Panc1 (cell line): ENCODE measurements around the gene CCT6A. TPM values are rescaled to one million over a fixed set of nuclear protein-coding genes. Genes with fewer than 3 reads are reported as not detected.
A peak's percentile ranks its signal among the peaks of the same experiment; 100 is the strongest.

Experiments used
- ATAC-seq: fragments of 200-7000 bp; cut with Tn5 transposase; 2 replicates; pipeline ENCODE4 v1.9.1; 2020; ENCODE audit warnings: mild to moderate bottlenecking, moderate library complexity
- BruUV-seq: library from RNA; stranded (reverse); fragments of 400-500 nt; replicated peaks from 2 replicates; lab custom pipeline; 2021; lab: Mats Ljungman, UMichigan
- CTCF ChIA-PET: fragments of 300-600 bp; sonication (Branson Sonifier 250); formaldehyde crosslinking; loops from one replicate; lab custom pipeline; 2022; ENCODE audit warnings: antibody characterized with exemption; lab: Charles Lee
- POLR2A ChIA-PET: fragments of 300-600 bp; sonication (Branson Sonifier 250); formaldehyde crosslinking; loops from one replicate; lab custom pipeline; 2022; ENCODE audit warnings: antibody characterized with exemption; lab: Charles Lee
- DNase-seq: peaks from one replicate; pipeline ENCODE4 v3.0.0-alpha.2; 2010; ENCODE audit warnings: low read depth, low spot score
- H3K27ac ChIP-seq: 2 replicates; pipeline ENCODE4 v1.5.1; 2011; ENCODE audit warnings: mild to moderate bottlenecking, low read length, inconsistent platforms
- H3K27me3 ChIP-seq: fragments of 200-500 bp; sonication (Bioruptor generic); 2 replicates; pipeline ENCODE4 v1.6.0; 2014; ENCODE audit warnings: low read length, inconsistent platforms; ENCODE audit not compliant: control insufficient read depth, insufficient read depth
- H3K36me3 ChIP-seq: fragments of 200-500 bp; sonication (Bioruptor generic); 2 replicates; pipeline ENCODE4 v1.5.1; 2014; ENCODE audit warnings: inconsistent platforms, mild to moderate bottlenecking, low read length, moderate library complexity; ENCODE audit not compliant: control insufficient read depth, insufficient read depth
- H3K4me1 ChIP-seq: 2 replicates; pipeline ENCODE4 v1.5.1; 2011; ENCODE audit warnings: inconsistent platforms, mild to moderate bottlenecking, low read length, moderate library complexity; ENCODE audit not compliant: control insufficient read depth, insufficient read depth
- H3K4me3 ChIP-seq, 2 experiments: 2 replicates each; pipeline ENCODE4 v1.5.1; 2011 to 2012; ENCODE audit warnings: low read depth in 2 of 2, low read length in 2 of 2, mild to moderate bottlenecking in 2 of 2, inconsistent platforms in 1 of 2, moderate library complexity in 1 of 2
- H3K9me3 ChIP-seq: fragments of 200-500 bp; sonication (Bioruptor generic); 2 replicates; pipeline ENCODE4 v1.5.1; 2014; ENCODE audit warnings: low read depth, mild to moderate bottlenecking, inconsistent platforms, low read length, moderate library complexity; ENCODE audit not compliant: control insufficient read depth, insufficient read depth
- CTCF ChIP-seq: fragments of 450-650 bp; IDR thresholded peaks from 2 replicates; pipeline ENCODE4 v1.5.1; 2017; ENCODE audit warnings: mild to moderate bottlenecking
- POLR2AphosphoS5 ChIP-seq: IDR thresholded peaks from 2 replicates; pipeline ENCODE4 v1.6.1; 2012; ENCODE audit warnings: mild to moderate bottlenecking, low read depth, low read length, moderate library complexity
- REST ChIP-seq, 2 experiments: IDR thresholded peaks; 2 replicates each; pipeline ENCODE4 v1.6.1; 2011 to 2012; ENCODE audit warnings: low read depth in 2 of 2, control low read depth in 1 of 2, low read length in 1 of 2, mild to moderate bottlenecking in 1 of 2, moderate library complexity in 1 of 2; ENCODE audit not compliant: insufficient read depth in 1 of 2
- SIN3A ChIP-seq: IDR thresholded peaks from 2 replicates; pipeline ENCODE4 v1.6.1; 2012; ENCODE audit warnings: low read depth, mild to moderate bottlenecking, low read length, moderate library complexity, borderline replicate concordance; ENCODE audit not compliant: insufficient read depth
- TCF7L2 ChIP-seq: IDR thresholded peaks from 2 replicates; pipeline ENCODE4 v1.6.1; 2011; ENCODE audit warnings: mild to moderate bottlenecking, low read depth, low read length, inconsistent platforms
- in situ Hi-C: cut with HindIII; loops from 2 replicates; pipeline ENCODE4 v1.10.0; 2016; ENCODE audit warnings: low sequenced_read_pairs, low pct_unique_long_range_greater_than_20kb
- intact Hi-C: fragments of 100-400 bp; cut with micrococcal nuclease; formaldehyde crosslinking; loops from one replicate; pipeline ENCODE4 v1.10.0; 2022; ENCODE audit not compliant: unreplicated experiment
- total RNA-seq: library from RNA; stranded (reverse); gene quantifications from one replicate; pipeline ENCODE4 v1.2.1, GENCODE V29; 2021; ENCODE audit not compliant: unreplicated experiment

The CCT6A gene
- total RNA-seq, 1 experiment from 2014 or later: 324 TPM

DNA sequence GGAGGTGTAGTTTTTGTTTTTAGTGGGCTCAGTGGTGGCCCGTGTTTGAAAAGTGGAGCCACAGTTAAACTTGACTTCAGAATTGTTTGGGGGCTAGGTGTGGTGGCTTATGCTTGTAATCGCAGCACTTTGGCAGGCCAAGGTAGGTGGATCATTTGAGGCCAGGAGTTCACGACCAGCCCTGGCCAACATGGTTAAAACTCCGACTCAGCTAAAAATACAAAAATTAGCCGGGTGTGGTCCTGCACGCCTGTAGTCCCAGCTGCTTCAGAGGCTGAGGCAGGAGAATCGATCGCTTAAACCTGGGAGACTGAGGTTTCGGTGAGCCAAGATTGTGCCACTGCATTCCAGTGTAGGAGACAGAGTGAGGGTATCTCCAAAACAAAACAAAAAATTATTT lies 1.8 kb downstream of the CCT6A start:
- no peaks in the 10 kb centered on the region for H3K27me3 ChIP-seq
- H3K9me3 ChIP-seq: no peaks in the 10 kb centered on the region
- TF ChIP-seq REST (IDR thresholded peaks at IDR 0.05; ENCODE audit: insufficient read depth in 1 of 2, low read depth in 2 of 2, low read length in 1 of 2): no peak
- no peak for TF ChIP-seq TCF7L2
- no peak for TF ChIP-seq POLR2AphosphoS5
- peak overlapping the region; percentile 95 for H3K27ac ChIP-seq
- POLR2A ChIA-PET: interaction anchor here (0.5 kb wide), 1 partner anchor 20 kb away, joined by 3 read pairs; no protein-coding TSS in a partner anchor
- H3K4me3 ChIP-seq: peak overlapping the region; percentile 93 to 95
- peaks cover 39% of the 10 kb centered on the region for H3K4me1 ChIP-seq
- DNase-seq: no peak
- no TSS peak for BruUV-seq
- intact Hi-C loops: no loop called here
- peaks cover 51% of the 10 kb centered on the region for H3K36me3 ChIP-seq
- ATAC-seq: no peak
- CTCF ChIA-PET: no interaction called here
- in situ Hi-C loops: no loop called here

DNA sequence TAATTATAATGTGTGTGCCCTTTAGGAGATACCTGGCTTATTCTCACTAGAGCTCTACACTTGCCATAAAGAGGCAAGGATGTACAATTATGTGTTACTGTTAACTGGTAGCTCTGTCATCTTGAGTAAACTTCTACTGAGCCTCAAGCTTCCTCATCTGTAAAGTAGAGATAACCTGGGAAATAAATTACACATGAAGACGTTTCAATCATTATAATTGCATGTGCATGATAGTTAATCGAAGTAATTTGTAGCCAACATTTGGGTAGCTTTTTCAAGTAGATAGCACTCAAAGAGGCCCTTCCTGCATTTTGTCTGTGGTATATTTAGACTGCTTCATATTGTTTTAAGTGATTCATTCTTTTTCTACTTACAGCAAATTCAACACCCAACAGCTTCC lies 2.4 kb downstream of the CCT6A start:
- no peaks in the 10 kb centered on the region for H3K9me3 ChIP-seq
- in situ Hi-C loops: no loop called here
- POLR2A ChIA-PET: interaction anchor here (0.5 to 0.6 kb wide), 3 partner anchors 20 to 89 kb away, joined by 3 to 9 read pairs (median 3); partner anchors contain the start of gene PHKG1
- no peaks in the 10 kb centered on the region for H3K27me3 ChIP-seq
- H3K4me3 ChIP-seq: peak overlapping the region in 1 of 2 experiments; percentile 93; a peak in 2 of 4 replicates
- H3K4me1 ChIP-seq: peaks cover 38% of the 10 kb centered on the region
- TF ChIP-seq POLR2AphosphoS5: peak; percentile 32; the same call in 1 of the 2 replicates
- no peak for TF ChIP-seq CTCF
- no peak for TF ChIP-seq TCF7L2
- TF ChIP-seq SIN3A: no peak
- TF ChIP-seq REST (IDR thresholded peaks at IDR 0.05; ENCODE audit: insufficient read depth in 1 of 2, low read depth in 2 of 2, low read length in 1 of 2): no peak
- no peak for DNase-seq
- intact Hi-C loops: no loop called here
- H3K27ac ChIP-seq: peak overlapping the region; percentile 95
- no TSS peak for BruUV-seq
- ATAC-seq: no peak
- CTCF ChIA-PET: no interaction called here
- H3K36me3 ChIP-seq: peaks cover 56% of the 10 kb centered on the region
